Activated T-helper 9 cell treated with anti-CD3 and anti-CD28 coated beads, Interleukin-2, amount 50 U/mL, for 16 hours (primary cell): Measurements from ENCODE around the gene ST6GAL1.
A peak's percentile ranks its signal among the peaks of the same experiment; 100 is the strongest.
"Not testable (repeated sequence)": the region's sequence is repeated elsewhere in the genome, so short reads cannot be mapped to it uniquely, and the experiment has no call there.

Experiments used
- DNase-seq: peaks from one replicate; pipeline ENCODE4 v3.0.0-alpha.2; 2020; ENCODE audit warnings: low read depth

Gene ST6GAL1

GRCh38 chr3:187046033-187046432 lies 115.7 kb downstream of the ST6GAL1 start:
- DNase-seq, result no peak

DNA sequence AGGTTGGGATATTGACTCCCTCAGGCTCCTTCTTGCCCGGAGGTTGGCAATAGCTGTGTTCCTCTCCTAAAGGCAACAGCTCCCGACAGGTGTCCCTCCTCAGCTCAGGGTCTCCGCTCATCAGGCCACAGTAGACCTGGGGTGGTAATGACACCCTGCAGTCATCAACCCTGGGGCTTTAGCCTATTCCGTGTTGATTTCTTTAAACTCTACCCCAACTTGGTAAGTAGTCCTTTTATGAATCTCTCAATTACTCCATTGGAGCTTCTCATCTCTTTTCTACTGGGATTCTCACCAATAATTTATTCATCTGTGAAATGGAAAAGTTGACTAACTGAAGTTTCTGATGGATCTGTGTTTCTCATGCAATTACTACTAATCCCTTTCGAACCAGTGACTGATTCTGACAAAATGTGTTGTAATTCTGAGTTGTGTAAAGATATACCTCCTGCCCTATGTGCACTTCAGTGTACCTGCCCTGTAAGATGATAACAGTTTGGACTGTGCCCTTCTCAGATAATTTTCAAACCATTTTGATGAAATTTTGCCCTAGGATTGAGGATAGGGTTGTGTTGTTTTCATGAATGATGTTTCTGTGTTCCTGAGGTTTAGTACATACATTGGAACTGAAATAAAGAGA lies 119.3 kb downstream of the ST6GAL1 start:
- DNase-seq, result no peak

DNA sequence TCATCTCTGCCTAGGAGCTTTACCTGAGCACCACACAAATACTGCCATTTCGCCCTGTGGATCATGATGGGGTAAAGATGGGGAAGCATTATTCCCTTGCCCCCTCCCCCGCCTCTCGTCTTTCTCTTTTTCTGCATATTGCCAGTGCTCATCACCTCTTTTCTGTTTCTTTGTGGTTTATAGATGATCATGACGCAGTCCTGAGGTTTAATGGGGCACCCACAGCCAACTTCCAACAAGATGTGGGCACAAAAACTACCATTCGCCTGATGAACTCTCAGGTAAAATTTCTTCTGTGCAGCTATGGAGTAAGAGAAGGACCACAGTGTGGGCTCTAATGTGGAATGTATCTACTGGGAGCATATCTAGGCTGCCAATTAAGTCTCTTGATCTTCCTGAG lies 120.7 kb downstream of the ST6GAL1 start:
- DNase-seq, result no peak

DNA sequence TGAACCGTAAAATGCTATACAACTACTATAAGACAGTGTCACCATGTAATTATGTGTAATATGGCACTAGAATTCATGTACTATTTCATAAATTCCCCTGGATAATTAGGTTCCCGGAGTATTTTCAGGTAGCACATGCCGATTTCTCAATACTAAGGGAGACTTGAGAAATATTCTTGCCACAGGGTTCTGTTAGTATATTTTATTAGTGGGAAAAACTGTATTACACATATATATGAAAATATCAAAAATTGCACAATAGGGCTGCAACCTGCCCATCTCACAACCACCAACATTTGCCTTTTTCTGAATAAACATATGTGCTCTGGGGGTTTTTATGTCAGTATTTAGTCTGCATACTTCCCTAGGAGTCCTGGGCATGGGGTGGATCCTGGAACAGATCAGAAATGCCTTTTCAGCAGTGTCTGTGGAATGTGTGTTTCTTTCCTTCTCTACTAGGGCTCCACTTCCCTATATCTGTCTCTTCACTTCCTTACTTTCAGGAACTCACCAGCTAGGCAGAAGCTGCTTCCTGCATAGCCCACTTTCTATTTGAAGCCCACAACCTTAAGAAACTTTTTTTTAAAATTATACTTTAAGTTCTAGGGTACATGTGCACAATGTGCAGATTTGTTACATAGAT lies 121.5 kb downstream of the ST6GAL1 start:
- DNase-seq, result no peak

GRCh38 chr3:187052427-187052826 lies 122.1 kb downstream of the ST6GAL1 start:
- not testable (repeated sequence) for DNase-seq

GRCh38 chr3:187054433-187054832 lies 124.1 kb downstream of the ST6GAL1 start:
- not testable (repeated sequence) for DNase-seq

GRCh38 chr3:187057803-187058202 lies 127.5 kb downstream of the ST6GAL1 start:
- not testable (repeated sequence) for DNase-seq

DNA sequence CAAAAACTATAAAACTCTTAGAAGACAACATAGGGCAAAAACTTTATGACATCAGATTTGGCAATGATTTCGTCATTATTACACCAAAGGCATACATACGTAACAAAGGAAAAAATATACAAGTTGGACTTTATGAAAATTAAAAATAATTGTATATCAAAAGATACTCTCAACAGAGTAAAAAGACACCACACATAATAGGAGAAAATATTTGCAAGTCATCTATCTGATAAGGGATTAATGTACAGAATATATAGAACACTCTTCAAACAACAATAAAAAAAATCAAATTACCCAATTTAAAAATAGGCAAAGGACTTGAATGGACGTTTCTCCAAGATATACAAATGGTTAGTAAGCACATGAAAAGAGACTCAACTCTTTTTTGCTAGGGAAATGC lies 131.4 kb downstream of the ST6GAL1 start:
- no peak for DNase-seq

GRCh38 chr3:187062526-187063177 lies 132.3 kb downstream of the ST6GAL1 start:
- no peak for DNase-seq

GRCh38 chr3:187063286-187064121 lies 133.2 kb downstream of the ST6GAL1 start:
- no peak for DNase-seq

GRCh38 chr3:187064210-187065115 lies 134.1 kb downstream of the ST6GAL1 start:
- DNase-seq, result no peak

- DNase-seq, result peak; percentile 17
Measured at GRCh38 chr3:187066228-187066995, 136.1 kb downstream of the ST6GAL1 start.

DNA sequence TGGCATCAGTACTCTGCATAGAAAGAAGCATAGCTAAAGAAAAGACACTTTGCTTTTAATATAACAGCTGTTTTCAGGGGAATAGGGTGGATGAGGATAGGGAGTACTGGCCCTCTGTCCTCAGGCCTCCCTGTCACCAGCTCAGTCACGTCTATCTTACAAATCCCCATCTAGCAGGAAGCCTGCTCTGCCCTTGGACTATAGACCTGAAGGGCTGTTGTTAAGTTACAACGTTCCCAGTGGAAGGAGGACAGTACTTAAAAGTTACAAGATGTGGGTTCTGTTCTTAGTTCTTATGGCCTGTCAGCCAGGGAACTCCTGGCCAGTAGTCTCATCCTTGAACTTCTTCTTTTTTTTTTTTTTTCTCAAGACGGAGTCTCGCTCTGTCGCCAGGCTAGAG lies 138.5 kb downstream of the ST6GAL1 start:
- DNase-seq, result no peak

DNA sequence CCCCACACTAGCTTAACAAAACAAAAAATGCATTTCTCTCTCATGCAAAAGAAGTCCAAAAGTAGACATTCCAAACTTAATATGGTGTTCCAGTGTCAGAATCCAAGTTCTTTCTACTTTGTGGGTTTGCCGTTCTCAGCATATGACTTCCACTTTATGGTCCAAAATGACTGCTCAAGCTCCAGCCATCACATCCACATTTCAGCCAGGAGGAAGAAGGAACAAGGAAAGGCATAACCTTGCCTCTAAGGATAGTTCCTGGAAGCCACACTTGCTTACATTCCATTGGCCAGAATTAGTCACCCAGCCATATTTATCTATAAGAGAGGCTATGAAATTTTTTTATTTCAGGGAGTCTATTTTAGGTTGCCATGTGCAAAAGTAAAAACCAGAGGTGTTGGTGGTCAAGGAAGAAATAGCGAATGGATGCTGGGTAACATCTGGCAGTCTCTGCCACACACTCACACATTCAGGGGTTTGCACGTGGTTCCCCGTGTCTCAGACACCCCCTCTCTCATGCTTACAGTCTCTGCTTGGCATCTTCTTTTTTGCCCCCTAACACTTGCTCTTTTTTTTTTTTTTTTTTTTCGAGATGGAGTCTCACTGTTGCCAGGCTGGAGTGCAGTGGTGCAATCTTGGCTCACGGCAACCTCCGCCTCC lies 139.7 kb downstream of the ST6GAL1 start:
- no peak for DNase-seq

DNA sequence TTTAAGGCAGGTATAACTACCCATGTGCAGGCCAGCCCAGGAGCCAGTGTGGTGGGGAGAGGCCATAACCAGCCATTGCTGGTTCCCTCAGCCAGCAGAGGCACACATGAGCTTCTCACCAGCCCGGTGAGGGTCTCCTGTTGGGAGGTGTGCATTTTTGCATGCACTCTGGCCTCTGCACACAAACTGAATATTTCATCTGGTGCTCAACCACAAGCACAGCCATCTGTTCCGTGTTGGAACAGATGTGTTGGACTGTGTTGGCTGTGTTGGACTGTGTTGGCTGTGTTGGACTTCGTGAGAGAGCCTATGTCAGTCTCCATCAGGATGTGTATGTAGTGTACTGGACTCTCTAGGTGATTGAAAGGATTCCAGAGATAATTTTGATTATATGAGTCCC lies 141.8 kb downstream of the ST6GAL1 start:
- no peak for DNase-seq

- no peak for DNase-seq
Measured at GRCh38 chr3:187072511-187072910, 142.2 kb downstream of the ST6GAL1 start.

DNA sequence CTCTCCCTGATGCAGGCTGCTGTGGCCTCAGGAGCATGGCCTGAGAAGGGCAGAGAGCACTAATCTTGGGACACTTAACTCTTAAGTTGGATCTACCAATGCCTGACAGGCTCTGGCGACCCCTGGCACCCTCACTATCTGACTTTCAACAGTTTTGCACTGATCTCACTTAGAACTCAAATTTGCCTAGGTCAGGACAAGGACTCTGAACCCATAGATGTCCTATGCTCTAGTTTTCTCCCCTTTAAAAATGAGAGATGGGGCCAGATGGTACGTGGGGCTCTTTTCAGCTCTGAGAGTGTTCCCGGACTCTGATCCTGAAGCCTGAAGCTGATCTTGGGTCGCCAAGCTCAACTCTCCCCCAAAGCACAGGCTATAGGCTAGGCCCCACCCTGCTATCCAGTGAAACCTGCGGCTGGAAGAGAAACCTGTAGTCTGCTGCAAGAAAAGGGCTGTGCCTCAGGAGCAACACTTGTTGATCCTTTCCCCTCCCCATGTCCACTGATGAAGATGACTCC lies 143.3 kb downstream of the ST6GAL1 start:
- no peak for DNase-seq

DNA sequence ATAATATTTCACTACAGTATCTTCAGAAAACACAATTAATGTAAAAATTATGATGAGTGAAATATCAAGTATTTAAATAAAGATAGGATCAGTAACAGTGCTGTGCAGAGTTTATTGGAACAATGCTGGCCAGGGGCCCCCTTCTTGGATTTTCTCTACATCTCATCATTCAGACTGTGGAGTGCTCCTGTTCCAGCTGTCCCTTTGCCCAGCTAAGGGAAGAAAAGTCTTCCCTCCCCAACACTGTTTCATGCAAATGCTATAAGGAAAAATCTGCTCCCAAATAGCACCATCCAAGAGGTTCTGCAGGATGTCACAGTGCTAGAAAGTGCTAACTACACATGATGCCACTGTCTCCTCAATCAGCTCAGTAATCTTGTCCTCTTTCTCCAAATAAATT lies 144.5 kb downstream of the ST6GAL1 start:
- DNase-seq, result no peak

DNA sequence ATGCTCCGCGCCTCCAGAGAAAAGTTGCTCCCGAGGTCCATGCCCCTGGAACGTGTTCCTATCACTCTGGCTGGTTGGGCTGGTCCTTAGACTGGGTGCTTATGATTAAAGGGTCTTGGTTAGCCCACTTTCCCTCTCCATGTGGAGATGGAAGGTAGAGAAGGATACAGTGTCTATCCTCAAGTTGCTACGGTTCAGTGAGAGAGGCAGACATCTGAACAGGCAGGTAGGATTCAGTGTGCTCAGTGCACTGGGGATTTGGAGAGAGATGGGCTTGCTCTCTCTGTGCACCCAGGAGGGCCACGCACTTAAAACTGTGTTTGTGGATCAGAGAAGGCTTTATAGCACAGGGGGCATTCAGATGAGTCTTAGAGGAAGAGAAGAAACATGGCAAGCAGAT lies 146.0 kb downstream of the ST6GAL1 start:
- DNase-seq, result no peak

- no peak for DNase-seq
Measured at GRCh38 chr3:187077085-187077484, 146.8 kb downstream of the ST6GAL1 start.
